ENCODE results near the gene ALPL. TPM values are rescaled to one million over a fixed set of nuclear protein-coding genes. Genes with fewer than 3 reads are reported as not detected.

Gene ALPL
- total RNA-seq, 1 experiment from 2014 or later: 140 TPM

GRCh38 chr1:21534674-21535378 lies 25.6 kb downstream of the ALPL start (continued):
- TF ChIP-seq ZNF219 (CRISPR knock-in tag; IDR thresholded peaks at IDR 0.05; ENCODE audit: borderline replicate concordance) (no peak), RORB (CRISPR knock-in tag; IDR thresholded peaks at IDR 0.05) (no peak), ZNF232 (CRISPR knock-in tag; IDR thresholded peaks at IDR 0.05) (no peak), TEAD4 (CRISPR knock-in tag; IDR thresholded peaks at IDR 0.05) (no peak)
- TF ChIP-seq, protein P1, sequence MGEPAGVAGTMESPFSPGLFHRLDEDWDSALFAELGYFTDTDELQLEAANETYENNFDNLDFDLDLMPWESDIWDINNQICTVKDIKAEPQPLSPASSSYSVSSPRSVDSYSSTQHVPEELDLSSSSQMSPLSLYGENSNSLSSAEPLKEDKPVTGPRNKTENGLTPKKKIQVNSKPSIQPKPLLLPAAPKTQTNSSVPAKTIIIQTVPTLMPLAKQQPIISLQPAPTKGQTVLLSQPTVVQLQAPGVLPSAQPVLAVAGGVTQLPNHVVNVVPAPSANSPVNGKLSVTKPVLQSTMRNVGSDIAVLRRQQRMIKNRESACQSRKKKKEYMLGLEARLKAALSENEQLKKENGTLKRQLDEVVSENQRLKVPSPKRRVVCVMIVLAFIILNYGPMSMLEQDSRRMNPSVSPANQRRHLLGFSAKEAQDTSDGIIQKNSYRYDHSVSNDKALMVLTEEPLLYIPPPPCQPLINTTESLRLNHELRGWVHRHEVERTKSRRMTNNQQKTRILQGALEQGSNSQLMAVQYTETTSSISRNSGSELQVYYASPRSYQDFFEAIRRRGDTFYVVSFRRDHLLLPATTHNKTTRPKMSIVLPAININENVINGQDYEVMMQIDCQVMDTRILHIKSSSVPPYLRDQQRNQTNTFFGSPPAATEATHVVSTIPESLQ (CRISPR knock-in tag; IDR thresholded peaks at IDR 0.05): no peak
- TF ChIP-seq, protein P2, sequence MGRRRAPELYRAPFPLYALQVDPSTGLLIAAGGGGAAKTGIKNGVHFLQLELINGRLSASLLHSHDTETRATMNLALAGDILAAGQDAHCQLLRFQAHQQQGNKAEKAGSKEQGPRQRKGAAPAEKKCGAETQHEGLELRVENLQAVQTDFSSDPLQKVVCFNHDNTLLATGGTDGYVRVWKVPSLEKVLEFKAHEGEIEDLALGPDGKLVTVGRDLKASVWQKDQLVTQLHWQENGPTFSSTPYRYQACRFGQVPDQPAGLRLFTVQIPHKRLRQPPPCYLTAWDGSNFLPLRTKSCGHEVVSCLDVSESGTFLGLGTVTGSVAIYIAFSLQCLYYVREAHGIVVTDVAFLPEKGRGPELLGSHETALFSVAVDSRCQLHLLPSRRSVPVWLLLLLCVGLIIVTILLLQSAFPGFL (CRISPR knock-in tag; IDR thresholded peaks at IDR 0.05; ENCODE audit: borderline replicate concordance): no peak

DNA sequence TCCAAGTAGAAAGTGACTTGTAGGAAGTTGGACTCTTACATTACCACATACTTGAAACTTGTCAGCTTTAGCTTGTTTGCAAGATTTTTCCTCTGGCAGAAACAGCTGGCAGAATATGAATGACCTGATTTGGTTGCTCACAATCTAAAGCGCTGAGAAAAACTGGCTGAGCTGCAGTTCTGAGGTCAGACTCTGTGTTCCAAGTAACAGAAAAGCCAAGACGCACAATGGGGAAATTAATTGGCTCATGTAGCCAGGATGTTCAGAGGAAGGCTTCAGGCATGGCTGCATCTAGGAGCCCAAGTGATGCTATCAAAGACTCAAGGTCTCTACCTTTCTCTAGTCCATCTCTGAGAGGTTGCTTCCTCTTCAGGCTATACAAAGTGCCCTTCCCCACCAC lies 27.0 kb downstream of the ALPL start:
- no peaks in the 10 kb centered on the region for H3K27me3 Mint-ChIP-seq (ENCODE audit: low read depth)
- CTCF ChIA-PET: interaction anchor here (0.6 to 4.9 kb wide), 11 partner anchors 9 to 179 kb away, joined by 3 to 62 read pairs (median 6); partner anchors contain the start of gene ALPL
- H3K4me3 Mint-ChIP-seq: no peak overlapping the region
- ATAC-seq (no peak), DNase-seq (ENCODE audit: low spot score) (no peak)
- POLR2A ChIA-PET: no interaction called here
- H3K27ac Mint-ChIP-seq: 0 out of 2 replicates have a peak overlapping the region, but pooled peaks have one; percentile 41
- H3K9me3 Mint-ChIP-seq: no peaks in the 10 kb centered on the region
- peaks cover 50% of the 10 kb centered on the region for H3K4me1 Mint-ChIP-seq
- H3K36me3 Mint-ChIP-seq: no peaks in the 10 kb centered on the region
- TF ChIP-seq, protein P3, sequence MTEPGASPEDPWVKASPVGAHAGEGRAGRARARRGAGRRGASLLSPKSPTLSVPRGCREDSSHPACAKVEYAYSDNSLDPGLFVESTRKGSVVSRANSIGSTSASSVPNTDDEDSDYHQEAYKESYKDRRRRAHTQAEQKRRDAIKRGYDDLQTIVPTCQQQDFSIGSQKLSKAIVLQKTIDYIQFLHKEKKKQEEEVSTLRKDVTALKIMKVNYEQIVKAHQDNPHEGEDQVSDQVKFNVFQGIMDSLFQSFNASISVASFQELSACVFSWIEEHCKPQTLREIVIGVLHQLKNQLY (CRISPR knock-in tag; IDR thresholded peaks at IDR 0.05): no peak
- TF ChIP-seq ARID4B (CRISPR knock-in tag; IDR thresholded peaks at IDR 0.05; ENCODE audit: borderline replicate concordance): no peak
- no peak for TF ChIP-seq ZNF138 (CRISPR knock-in tag; conservative IDR thresholded peaks at IDR 0.05)
- no peak for TF ChIP-seq PRRX2 (CRISPR knock-in tag; IDR thresholded peaks at IDR 0.05)
- TF ChIP-seq, protein P4, sequence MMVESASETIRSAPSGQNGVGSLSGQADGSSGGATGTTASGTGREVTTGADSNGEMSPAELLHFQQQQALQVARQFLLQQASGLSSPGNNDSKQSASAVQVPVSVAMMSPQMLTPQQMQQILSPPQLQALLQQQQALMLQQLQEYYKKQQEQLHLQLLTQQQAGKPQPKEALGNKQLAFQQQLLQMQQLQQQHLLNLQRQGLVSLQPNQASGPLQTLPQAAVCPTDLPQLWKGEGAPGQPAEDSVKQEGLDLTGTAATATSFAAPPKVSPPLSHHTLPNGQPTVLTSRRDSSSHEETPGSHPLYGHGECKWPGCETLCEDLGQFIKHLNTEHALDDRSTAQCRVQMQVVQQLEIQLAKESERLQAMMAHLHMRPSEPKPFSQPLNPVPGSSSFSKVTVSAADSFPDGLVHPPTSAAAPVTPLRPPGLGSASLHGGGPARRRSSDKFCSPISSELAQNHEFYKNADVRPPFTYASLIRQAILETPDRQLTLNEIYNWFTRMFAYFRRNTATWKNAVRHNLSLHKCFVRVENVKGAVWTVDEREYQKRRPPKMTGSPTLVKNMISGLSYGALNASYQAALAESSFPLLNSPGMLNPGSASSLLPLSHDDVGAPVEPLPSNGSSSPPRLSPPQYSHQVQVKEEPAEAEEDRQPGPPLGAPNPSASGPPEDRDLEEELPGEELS (CRISPR knock-in tag; IDR thresholded peaks at IDR 0.05): no peak
- TF ChIP-seq ZBTB21 (CRISPR knock-in tag; IDR thresholded peaks at IDR 0.05; ENCODE audit: borderline replicate concordance): no peak
- no peak for TF ChIP-seq STAT6 (CRISPR knock-in tag; conservative IDR thresholded peaks at IDR 0.05; ENCODE audit: low read depth)
- no peak for TF ChIP-seq ZNF423 (CRISPR knock-in tag; IDR thresholded peaks at IDR 0.05)
- no peak for TF ChIP-seq GABPB1 (CRISPR knock-in tag; IDR thresholded peaks at IDR 0.05)
- no peak for TF ChIP-seq FOXK1 (CRISPR knock-in tag; IDR thresholded peaks at IDR 0.05)
- no peak for TF ChIP-seq IRF2 (CRISPR knock-in tag; IDR thresholded peaks at IDR 0.05; ENCODE audit: borderline replicate concordance, low read depth)
- TF ChIP-seq, protein P5, sequence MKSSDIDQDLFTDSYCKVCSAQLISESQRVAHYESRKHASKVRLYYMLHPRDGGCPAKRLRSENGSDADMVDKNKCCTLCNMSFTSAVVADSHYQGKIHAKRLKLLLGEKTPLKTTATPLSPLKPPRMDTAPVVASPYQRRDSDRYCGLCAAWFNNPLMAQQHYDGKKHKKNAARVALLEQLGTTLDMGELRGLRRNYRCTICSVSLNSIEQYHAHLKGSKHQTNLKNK (CRISPR knock-in tag; IDR thresholded peaks at IDR 0.05): no peak
- no peak for TF ChIP-seq HMGXB4 (CRISPR knock-in tag; IDR thresholded peaks at IDR 0.05)
- no peak for TF ChIP-seq NFE2L1 (CRISPR knock-in tag; IDR thresholded peaks at IDR 0.05)
- TF ChIP-seq CBFB (CRISPR knock-in tag; IDR thresholded peaks at IDR 0.05; ENCODE audit: low read depth): no peak
